ENCODE data around the gene HNRNPM.

Gene HNRNPM

DNA sequence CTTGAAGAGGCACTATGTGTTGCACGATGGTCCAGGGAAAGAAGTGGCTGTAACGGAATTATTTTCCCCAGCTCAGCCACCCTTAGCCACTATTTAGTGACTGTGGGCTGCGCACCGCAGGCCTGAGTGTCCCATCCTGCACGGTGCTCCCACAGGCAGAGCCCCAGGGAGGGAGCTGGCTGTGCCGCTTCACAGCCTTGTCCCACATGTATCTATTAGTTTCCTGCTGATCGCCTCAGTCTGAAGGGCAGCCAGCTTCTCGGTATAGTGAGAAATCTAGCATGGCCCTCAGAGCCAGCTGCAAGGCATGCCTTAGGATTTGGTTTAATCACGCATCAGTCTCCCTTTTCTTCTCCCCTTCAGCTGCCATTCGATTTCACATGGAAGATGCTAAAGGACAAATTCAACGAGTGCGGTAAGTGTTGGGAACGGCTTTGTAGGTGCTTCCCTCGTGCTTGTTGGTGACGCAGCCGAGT, 41.9 kb downstream of the HNRNPM start:
- CTCF ChIA-PET: interaction anchor here (0.9 to 2.0 kb wide), 3 partner anchors 19 to 133 kb away, joined by 3 to 14 read pairs (median 3); no protein-coding TSS in a partner anchor
- POLR2A ChIA-PET: interaction anchor here (1.0 kb wide), 1 partner anchor 9 kb away, joined by 3 read pairs; no protein-coding TSS in a partner anchor
- no peak overlapping the region for H3K4me3 ChIP-seq (ENCODE audit: low read depth, low read length)
- TF ChIP-seq, protein P1, sequence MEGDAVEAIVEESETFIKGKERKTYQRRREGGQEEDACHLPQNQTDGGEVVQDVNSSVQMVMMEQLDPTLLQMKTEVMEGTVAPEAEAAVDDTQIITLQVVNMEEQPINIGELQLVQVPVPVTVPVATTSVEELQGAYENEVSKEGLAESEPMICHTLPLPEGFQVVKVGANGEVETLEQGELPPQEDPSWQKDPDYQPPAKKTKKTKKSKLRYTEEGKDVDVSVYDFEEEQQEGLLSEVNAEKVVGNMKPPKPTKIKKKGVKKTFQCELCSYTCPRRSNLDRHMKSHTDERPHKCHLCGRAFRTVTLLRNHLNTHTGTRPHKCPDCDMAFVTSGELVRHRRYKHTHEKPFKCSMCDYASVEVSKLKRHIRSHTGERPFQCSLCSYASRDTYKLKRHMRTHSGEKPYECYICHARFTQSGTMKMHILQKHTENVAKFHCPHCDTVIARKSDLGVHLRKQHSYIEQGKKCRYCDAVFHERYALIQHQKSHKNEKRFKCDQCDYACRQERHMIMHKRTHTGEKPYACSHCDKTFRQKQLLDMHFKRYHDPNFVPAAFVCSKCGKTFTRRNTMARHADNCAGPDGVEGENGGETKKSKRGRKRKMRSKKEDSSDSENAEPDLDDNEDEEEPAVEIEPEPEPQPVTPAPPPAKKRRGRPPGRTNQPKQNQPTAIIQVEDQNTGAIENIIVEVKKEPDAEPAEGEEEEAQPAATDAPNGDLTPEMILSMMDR (IDR thresholded peaks at IDR 0.05; ENCODE audit: insufficient read depth, low read length, missing control alignments): no peak
- DNase-seq (ENCODE audit: low read depth, low spot score): no peak

DNA sequence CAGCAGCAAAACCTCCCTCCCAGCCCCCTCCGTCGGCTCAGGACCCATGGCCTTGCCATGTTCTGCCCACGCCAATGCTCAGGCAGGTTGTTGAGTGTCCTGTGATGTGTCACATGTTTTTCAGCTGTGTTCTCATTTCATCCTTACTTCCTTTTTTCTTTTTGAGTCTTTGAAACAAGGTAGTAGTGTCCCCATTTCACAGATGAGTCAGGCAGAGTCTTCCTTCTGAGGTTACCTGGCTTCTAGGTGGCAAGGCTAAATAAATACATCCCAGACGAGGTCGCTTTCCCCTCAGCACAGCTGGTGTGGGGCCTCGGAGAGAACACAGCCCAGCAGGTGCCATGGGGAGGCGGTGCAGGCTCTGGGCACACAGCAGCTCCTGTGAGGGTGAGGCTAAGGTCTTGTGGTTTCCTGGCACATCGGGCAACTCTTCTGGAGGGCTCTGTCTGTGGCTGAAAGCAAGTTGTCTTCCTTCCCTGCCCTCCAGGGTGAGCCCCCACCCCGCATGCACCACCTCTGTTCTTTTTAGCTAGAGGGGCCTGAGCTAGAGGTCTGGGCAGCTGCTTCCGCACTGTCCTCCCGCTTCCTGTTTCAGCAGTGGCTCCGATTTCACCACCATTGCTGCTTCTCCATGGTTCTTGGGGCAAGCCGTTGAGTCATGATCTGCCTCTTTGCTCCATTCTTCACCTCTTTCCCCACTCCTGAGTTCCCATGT, 42.5 kb downstream of the HNRNPM start:
- no peak for DNase-seq (ENCODE audit: low read depth, low spot score)
- CTCF ChIA-PET: interaction anchor here (0.8 to 2.0 kb wide), 5 partner anchors 10 to 134 kb away, joined by 3 to 14 read pairs (median 3); no protein-coding TSS in a partner anchor
- POLR2A ChIA-PET: interaction anchor here (0.6 to 1.0 kb wide), 2 partner anchors 8 to 41 kb away, joined by 3 read pairs; no protein-coding TSS in a partner anchor
- no peak overlapping the region for H3K4me3 ChIP-seq (ENCODE audit: low read depth, low read length)
- TF ChIP-seq, protein P1 (IDR thresholded peaks at IDR 0.05; ENCODE audit: insufficient read depth, low read length, missing control alignments): no peak

DNA sequence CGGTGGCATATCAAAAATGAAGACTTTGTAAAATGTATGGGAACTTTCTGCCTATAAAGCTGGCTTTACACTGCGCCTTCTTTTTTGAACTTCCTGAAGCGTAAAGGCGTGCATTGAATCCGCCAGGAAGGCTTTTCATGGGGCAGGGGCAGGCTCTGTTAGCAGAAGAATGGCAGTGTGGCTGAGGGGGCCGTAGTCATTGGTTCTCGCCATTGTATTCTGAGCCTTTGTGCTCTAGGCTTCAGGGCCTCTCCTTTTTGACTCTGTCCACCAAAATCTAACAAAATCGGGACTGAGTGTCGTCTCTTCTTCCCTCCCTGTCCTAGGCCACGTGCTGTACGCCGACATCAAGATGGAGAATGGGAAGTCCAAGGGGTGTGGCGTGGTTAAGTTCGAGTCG, 43.6 kb downstream of the HNRNPM start:
- TF ChIP-seq, protein P1 (IDR thresholded peaks at IDR 0.05; ENCODE audit: insufficient read depth, low read length, missing control alignments): no peak
- H3K4me3 ChIP-seq (ENCODE audit: low read depth, low read length): no peak overlapping the region
- CTCF ChIA-PET: interaction anchor here (0.8 to 1.7 kb wide), 5 partner anchors 9 to 135 kb away, joined by 3 to 5 read pairs (median 4); partner anchors contain the start of gene PRAM1
- no peak for DNase-seq (ENCODE audit: low read depth, low spot score)
- POLR2A ChIA-PET: no interaction called here

DNA sequence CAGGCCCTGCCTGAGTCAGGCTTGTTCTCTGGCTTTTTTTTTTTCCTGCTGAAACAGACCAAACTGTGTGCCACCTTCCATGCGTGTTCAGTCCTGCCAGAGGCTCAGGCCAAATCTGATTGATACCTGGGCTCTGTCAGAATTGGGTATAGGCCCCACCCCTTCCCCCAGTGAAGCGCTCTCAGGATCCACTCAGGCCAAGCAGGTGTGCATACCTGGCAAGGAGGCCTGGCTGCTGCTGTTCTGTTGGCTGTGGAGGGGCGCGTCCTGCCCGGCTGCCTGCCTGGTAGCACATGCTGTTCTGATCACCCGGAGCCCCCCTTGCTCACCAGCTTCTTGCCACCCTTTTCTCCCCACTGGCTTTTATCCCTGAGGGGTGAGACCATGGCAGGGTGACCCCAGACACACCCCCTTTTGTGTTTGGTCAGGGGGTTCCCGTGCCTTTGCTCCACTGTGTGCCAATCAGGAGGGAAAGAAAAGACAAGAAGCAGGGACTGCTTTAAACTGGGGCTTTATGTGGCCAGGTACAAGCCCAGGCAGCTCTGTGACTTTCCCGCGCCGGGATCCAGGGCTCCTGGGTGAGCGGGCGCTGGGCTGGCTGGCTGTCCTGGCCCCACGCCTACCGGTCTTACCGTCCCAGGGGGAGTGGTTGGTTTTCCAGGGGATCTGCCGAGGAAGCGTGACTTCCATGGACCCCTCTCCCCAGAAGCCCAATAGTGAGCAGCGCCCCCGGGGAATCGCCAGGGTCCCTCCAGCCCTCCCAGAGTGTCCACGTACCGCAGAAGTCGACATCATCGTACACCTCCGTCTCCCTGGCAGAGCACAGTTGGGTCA, 45.0 kb downstream of the HNRNPM start:
- H3K4me3 ChIP-seq (ENCODE audit: low read depth, low read length): no peak overlapping the region
- TF ChIP-seq, protein P1 (IDR thresholded peaks at IDR 0.05; ENCODE audit: insufficient read depth, low read length, missing control alignments): no peak
- DNase-seq (ENCODE audit: low read depth, low spot score): no peak
- CTCF ChIA-PET: interaction anchor here (1.4 to 1.7 kb wide), 2 partner anchors 13 to 16 kb away, joined by 4 to 5 read pairs; partner anchors contain the start of gene PRAM1
- POLR2A ChIA-PET: no interaction called here

DNA sequence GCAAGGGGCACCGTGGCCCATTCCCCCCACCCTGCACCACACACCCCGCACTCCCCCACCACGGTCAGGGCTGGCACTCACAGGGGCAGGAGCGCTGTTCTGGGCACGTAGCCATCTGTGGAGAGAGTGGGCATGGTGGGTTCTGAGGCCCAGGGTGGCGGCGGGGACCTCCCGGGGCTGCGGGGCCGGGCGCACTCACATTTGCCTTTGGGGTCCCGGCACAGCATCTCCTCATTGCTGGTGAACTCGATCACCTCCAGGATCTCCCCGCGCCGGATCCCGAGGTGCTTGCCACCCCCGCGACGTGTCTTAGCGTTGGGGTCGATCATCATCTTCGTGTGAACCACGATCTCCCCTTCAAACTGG, 45.6 kb downstream of the HNRNPM start:
- TF ChIP-seq, protein P1 (IDR thresholded peaks at IDR 0.05; ENCODE audit: insufficient read depth, low read length, missing control alignments): no peak

DNA sequence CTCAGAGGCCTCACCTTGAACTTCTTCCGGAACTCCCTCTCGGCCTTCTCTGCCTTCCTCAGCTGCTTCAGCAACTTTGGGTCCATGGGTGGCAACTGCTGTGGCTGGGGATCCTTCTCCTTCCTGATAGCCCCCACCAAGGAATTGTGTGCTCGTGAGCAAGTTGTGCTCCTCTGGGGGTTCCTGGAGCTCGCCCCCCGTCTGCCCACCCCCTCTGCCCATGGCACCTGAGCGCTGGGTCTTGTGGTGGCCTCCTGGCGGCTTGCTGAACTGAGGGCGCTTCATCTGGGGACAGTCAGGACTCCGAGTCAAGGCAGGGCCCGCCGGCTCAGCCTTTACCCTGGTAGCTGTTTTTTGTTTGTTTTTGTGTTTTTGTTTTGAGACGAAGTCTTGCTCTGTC, 46.1 kb downstream of the HNRNPM start:
- CTCF ChIA-PET: no interaction called here
- H3K4me3 ChIP-seq (ENCODE audit: low read depth, low read length): no peak overlapping the region
- TF ChIP-seq, protein P1 (IDR thresholded peaks at IDR 0.05; ENCODE audit: insufficient read depth, low read length, missing control alignments): no peak
- POLR2A ChIA-PET: no interaction called here
- DNase-seq (ENCODE audit: low read depth, low spot score): no peak

More for the DNA sequence above, 45.6 kb downstream of the HNRNPM start:
- no peak for DNase-seq (ENCODE audit: low read depth, low spot score)
- POLR2A ChIA-PET: no interaction called here
- H3K4me3 ChIP-seq (ENCODE audit: low read depth, low read length): no peak overlapping the region
- CTCF ChIA-PET: no interaction called here

All from AG04449 (cell line).